Occipital lobe (tissue), 2 donors: ENCODE measurements around the gene AQP6. TPM values are rescaled to one million over a fixed set of nuclear protein-coding genes. Genes with fewer than 3 reads are reported as not detected.

Source experiments
- DNase-seq: peaks from one replicate; lab custom pipeline; 2025; lab: John Stamatoyannopoulos, UW
- total RNA-seq: library from RNA; depleted of rRNA; stranded (reverse); fragments of >200 nt; gene quantifications from one replicate; pipeline ENCODE4 v1.2.3, GENCODE V29; 2014

Gene AQP6
- total RNA-seq, 1 donor from 2014 or later = 0.62 TPM

GRCh38 chr12:49955899-49956662, 16.7 kb upstream of the AQP6 start:
- DNase-seq = no peak

DNA sequence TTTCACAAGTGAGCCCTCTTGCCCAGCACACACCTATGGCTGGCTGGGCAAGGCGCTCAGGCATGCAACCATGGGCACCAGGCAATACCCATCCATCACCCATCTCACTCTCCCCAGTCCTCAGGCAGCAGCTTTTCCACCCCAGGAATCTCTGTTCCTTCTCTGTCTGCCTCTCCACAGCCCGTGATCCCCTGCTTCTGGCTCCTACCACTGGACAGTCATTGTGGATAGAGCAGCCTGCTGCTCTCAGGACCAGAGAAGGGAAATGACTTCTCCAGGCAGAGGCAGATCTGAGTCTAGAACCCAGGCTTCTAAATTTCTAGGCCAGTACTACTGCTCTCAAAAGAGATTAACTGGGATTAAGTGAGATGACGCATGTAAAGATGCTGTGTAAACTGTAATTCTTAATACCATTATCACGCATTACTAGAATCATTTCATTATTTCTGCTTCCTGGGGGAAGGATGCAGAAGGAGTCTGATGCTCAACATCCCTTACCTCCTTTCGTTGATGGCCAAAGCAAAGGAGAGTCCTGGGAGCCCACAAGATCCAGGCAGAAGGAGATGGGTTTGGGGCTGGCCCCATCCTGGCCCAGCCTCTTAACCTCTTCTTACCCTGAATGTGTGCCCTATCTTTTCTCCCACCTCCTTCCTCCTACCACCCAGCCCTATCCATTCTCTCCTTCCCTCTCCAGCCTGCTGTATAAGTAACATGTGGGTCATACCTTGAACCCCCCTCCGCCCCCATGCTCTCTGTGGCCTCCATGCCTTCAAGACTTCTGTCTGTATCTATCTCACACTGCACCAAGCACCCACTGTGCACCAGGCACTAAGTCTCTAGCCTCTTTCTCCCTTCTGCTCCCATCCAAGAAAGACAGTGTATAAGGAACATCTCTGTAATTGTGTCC, 15.8 kb upstream of the AQP6 start:
- DNase-seq = no peak

DNA sequence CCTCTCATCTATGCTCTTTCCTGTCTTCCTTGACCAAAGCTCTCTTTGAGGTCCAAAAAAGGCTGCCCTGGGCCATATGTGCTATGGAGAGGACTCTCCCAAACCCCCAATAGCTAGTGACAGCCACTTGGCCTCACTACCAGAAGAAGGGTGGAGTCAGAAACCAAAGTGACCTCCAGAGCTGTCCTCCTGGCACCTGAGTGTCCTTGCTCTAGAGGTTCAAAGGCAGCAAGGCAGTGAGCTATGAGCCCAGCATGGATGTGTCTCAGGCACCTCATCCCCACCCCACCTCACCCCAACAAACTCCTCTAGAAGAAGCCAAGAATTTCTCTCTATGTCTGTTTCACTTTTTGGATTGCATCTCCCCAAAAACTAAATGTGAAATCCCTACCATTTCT, 15.2 kb upstream of the AQP6 start:
- DNase-seq = no peak

DNA sequence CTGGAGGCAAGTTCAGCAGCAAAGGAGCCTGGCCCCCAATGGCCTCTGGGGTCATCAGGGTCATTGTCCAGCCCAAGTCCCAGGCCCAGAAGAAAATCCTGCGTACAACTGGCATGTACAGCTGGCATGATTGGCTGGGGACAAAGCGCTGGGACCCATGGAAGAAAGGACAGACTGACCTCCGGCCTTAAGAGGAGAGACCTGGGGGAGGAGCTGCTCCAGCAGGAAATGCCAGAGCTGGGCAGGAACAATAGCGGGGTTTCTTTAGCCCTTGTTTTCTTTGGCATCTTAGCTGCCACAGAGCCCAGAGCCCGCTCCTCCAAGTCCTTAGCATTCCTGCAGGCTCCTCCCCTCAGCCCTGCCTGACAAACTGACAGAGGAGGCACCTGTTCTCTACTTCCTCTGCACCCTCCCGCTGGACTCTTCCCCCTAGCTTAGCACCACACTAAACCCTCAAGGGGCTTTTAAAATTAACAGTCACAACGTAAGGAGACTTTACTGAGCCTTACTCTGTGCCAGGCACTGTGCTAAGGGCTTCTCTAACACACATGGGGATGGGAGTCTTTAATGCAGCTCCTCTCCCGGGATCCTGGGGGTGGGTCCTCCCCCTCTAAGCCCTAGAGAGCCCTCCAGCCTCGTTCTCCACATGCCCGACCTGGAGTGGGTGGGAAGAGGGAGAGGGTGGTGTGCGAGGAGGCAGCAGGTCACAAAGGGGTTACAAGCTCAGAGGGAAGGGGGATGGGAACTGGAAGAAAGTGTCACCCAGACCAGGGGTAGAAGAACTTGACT, 12.9 kb upstream of the AQP6 start:
- no peak for DNase-seq

DNA sequence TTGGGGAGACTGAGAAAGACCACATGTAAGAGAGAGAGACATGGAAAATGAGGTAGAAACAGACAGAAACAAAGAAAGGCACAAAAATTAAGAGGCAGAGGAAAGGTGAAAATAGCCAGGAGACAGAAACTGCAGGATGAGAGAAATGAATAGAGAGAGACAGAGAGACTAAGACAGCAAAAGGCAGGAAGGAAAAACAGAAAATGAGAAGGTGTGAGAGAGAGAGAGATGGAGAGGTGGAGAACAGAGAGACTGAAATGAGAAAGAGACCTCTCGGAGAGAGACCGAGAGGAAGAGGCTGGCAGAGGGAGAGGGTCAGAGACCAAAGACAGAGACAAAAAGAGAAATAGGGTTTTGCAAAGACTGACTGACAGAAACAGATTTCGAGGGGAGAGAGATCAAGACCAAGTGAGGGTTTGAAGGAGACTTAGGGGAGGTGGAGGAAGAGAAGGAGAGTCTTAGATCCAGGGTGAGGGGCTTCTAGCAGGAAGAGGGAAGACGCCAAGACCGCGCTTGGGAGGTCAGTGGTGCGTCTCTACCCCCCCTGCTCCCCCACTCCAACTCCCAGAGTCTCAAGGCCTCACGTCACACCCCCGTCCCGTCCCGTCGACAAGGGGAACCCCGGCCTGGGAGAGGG, 12.2 kb upstream of the AQP6 start:
- DNase-seq = no peak

GRCh38 chr12:49961111-49961922, 11.4 kb upstream of the AQP6 start, which contains the start of gene AQP5:
Gene AQP5, plus strand, starts transcription at chr12:49961872. Its CDS starts 146 bp downstream, at chr12:49962018.
- no peak for DNase-seq

DNA sequence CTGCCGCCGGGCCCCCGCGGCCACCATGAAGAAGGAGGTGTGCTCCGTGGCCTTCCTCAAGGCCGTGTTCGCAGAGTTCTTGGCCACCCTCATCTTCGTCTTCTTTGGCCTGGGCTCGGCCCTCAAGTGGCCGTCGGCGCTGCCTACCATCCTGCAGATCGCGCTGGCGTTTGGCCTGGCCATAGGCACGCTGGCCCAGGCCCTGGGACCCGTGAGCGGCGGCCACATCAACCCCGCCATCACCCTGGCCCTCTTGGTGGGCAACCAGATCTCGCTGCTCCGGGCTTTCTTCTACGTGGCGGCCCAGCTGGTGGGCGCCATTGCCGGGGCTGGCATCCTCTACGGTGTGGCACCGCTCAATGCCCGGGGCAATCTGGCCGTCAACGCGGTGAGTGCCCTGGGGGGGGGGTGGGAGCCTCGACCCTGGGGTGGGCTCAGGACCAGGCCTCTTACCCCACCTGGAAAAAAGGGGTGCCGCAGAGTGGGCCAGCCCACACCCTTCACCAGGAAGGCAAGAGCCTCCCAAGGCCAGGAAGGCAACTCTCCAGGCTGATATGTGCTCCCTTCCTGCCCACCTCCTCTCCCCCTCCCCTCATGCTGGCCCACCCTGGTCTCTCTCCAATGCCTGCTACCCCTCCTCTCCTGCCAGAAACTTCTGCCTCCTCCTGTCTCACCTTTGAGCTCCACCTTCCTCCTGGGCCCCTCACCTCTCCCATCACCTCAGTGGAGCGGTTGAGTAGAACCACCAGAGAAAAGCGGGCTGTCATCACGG, 10.6 kb upstream of the AQP6 start:
- no peak for DNase-seq

GRCh38 chr12:49962861-49963765, 9.6 kb upstream of the AQP6 start:
- peak; percentile 24 for DNase-seq

- no peak for DNase-seq
These were observed 8.6 kb upstream of the AQP6 start for GRCh38 chr12:49963976-49964815.

DNA sequence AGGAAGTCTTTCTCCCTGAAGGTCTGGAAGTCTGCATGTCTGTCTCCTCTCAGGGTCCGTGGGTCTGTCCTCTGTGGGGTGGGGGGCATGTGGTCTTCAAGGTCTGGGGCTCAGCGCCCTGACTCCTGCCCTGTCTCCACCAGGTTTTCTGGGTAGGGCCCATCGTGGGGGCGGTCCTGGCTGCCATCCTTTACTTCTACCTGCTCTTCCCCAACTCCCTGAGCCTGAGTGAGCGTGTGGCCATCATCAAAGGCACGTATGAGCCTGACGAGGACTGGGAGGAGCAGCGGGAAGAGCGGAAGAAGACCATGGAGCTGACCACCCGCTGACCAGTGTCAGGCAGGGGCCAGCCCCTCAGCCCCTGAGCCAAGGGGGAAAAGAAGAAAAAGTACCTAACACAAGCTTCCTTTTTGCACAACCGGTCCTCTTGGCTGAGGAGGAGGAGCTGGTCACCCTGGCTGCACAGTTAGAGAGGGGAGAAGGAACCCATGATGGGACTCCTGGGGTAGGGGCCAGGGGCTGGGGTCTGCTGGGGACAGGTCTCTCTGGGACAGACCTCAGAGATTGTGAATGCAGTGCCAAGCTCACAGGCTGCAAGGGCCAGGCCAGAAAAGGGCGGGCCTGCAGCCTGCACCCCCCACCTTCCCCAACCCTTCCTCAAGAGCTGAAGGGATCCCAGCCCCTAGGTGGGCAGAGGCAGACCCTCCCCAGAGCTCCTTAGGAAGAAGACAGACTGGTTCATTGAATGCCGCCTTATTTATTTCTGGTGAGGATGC, 7.7 kb upstream of the AQP6 start:
- DNase-seq = no peak

GRCh38 chr12:49965836-49966235, 6.9 kb upstream of the AQP6 start:
- no peak for DNase-seq

- DNase-seq = no peak
These were observed 6.2 kb upstream of the AQP6 start for GRCh38 chr12:49966511-49967041.

DNA sequence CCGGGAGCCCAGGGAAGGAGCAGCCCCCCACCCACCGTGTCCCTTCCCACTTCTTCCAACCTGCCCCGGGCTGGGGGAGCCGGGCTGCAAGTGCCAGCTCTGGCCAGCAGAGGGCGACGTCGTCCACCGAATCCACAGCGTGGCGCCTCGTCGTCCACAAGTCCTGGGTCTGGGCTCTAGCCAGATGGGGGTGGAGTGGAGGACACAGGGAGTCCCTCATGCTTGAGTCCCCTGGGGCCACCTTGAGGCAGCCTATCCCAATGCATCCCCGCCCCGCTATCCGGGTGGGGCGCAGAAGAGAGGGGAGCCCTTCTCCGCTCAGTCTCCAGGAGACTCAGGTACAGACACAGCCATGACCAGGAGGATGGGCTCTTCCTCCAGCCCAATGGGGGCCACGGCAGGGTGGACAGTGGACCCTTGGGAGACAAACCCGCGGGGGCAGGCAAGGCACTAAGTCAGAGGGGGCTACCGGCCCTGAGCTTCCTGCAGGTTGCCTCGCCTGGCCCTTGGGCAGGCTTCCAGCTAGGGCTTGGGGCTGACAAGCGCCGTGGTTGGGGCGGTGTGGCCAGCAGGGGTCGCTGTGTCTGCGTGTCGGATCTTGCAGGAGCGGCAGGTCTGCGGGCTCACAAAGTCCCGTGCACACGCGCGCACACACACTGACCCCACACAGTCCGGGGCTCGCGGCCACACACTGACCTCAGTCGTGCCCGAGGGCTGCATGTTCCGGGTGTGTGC, 5.5 kb upstream of the AQP6 start:
- peak; percentile 82 for DNase-seq

DNA sequence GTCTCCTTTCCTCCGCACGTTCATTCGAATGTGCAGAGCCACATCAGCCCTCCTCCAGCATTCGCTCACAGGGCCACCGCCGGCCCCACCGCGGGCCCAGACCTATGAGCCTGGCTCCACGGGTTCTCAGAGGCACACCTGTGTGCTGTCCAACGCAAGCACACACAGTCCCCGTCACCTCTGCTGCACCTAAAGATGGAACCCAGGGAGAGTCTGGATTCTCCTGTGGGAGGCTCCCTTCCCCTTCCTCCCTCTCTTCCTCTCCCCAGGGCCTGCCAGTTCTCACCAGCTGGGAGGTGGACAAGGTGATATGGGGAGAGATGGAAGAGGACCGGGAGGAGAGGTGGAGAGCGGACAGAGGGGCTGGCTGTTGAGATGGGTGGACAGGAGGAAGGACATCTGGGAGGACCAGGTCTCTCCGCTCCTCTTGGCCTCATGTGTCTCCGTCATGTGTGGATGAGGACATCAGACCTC, 4.9 kb upstream of the AQP6 start:
- no peak for DNase-seq

- no peak for DNase-seq
These were observed 4.3 kb upstream of the AQP6 start for GRCh38 chr12:49968471-49968870.

GRCh38 chr12:49969027-49969426, 3.7 kb upstream of the AQP6 start:
- peak; percentile 40 for DNase-seq
